Tibial artery (tissue), 4 donors: ENCODE data around the gene RERE.

Experiments used
- DNase-seq, 2 donors: peaks; one replicate each; pipeline ENCODE4 v3.0.0-alpha.2; 2019
- H3K27ac ChIP-seq, 2 donors: fragments of 200-600 bp; sonication (generic) in 1 of 2; 1 replicate in 1 of 2; 2 replicates in 1 of 2; pipeline ENCODE4 v1.5.1; 2018 to 2019; ENCODE audit warnings: mild to moderate bottlenecking in 1 of 2
- H3K27me3 ChIP-seq, 2 donors: fragments of 200-600 bp; sonication (generic) in 1 of 2; one replicate each; pipeline versions ENCODE4 v1.5.1 to v1.6.0; 2016 to 2019
- H3K36me3 ChIP-seq, 3 donors: fragments of 200-600 bp; sonication (generic) in 2 of 3; one replicate each; pipeline ENCODE4 v1.5.1; 2016 to 2019; ENCODE audit warnings: mild to moderate bottlenecking in 2 of 3
- H3K4me1 ChIP-seq, 4 donors: fragments of 200-600 bp; sonication (generic) in 2 of 4; 1 replicate in 3 of 4; 2 replicates in 1 of 4; pipeline ENCODE4 v1.5.1; 2016 to 2019
- H3K4me3 ChIP-seq, 2 donors: fragments of 200-600 bp; sonication (generic) in 1 of 2; 1 replicate in 1 of 2; 2 replicates in 1 of 2; pipeline ENCODE4 v1.5.1; 2018 to 2019; ENCODE audit warnings: mild to moderate bottlenecking in 2 of 2
- H3K9me3 ChIP-seq, 3 donors: fragments of 200-600 bp; sonication (generic) in 1 of 3; one replicate each; pipeline ENCODE4 v1.5.1; 2016 to 2019
- CTCF ChIP-seq, 2 experiments: fragments of 200-600 bp in 1 of 2; fragments of 450-650 bp in 1 of 2; IDR thresholded peaks; one replicate each; pipeline ENCODE4 v1.5.1; 2017 to 2019; ENCODE audit warnings: antibody characterized with exemption in 2 of 2, mild to moderate bottlenecking in 1 of 2, moderate library complexity in 1 of 2
- intact Hi-C: fragments of 100-400 bp; cut with DNase I; formaldehyde crosslinking; loops from one replicate; pipeline ENCODE4 v1.15.0; 2023; ENCODE audit warnings: low total_unique reads

Gene RERE

GRCh38 chr1:8462371-8462892 lies 355.0 kb downstream of the RERE start:
- peak overlapping the region; percentile 79 to 82 for H3K27ac ChIP-seq
- intact Hi-C loops: no loop called here
- DNase-seq: no peak

GRCh38 chr1:8461351-8462110 lies 355.9 kb downstream of the RERE start:
- no peak for TF ChIP-seq CTCF (IDR thresholded peaks at IDR 0.05)
- Histone ChIP-seq H3K4me3 (no peak overlapping the region), H3K9me3 (no peaks in the 10 kb centered on the region), H3K4me1 (peaks cover 0 to 54% (median 32%) of the 10 kb centered on the region in 4 donors), H3K27ac (peak overlapping the region; percentile 79 to 82), H3K36me3 (no peaks in the 10 kb centered on the region), H3K27me3 (no peaks in the 10 kb centered on the region)
- intact Hi-C loops: no loop called here
- DNase-seq: no peak

More at GRCh38 chr1:8462371-8462892, 355.0 kb downstream of the RERE start:
- TF ChIP-seq CTCF (IDR thresholded peaks at IDR 0.05): no peak
- Histone ChIP-seq H3K27me3 (no peaks in the 10 kb centered on the region), H3K9me3 (no peaks in the 10 kb centered on the region), H3K4me3 (no peak overlapping the region), H3K36me3 (no peaks in the 10 kb centered on the region), H3K4me1 (peaks cover 0 to 45% (median 29%) of the 10 kb centered on the region in 4 donors)

GRCh38 chr1:8460784-8461183 lies 356.7 kb downstream of the RERE start:
- H3K4me3 ChIP-seq: no peak overlapping the region
- H3K36me3 ChIP-seq: no peaks in the 10 kb centered on the region
- no peak for DNase-seq
- intact Hi-C loops: no loop called here
- H3K27me3 ChIP-seq: no peaks in the 10 kb centered on the region
- no peaks in the 10 kb centered on the region for H3K9me3 ChIP-seq
- H3K4me1 ChIP-seq: peaks cover 0 to 62% (median 37%) of the 10 kb centered on the region in 4 donors
- TF ChIP-seq CTCF (IDR thresholded peaks at IDR 0.05): no peak
- H3K27ac ChIP-seq: no peak overlapping the region

- H3K4me1 ChIP-seq: peaks cover 0 to 68% (median 38%) of the 10 kb centered on the region in 4 donors
- H3K27ac ChIP-seq: no peak overlapping the region
- DNase-seq: no peak
- no peaks in the 10 kb centered on the region for H3K27me3 ChIP-seq
- no peaks in the 10 kb centered on the region for H3K36me3 ChIP-seq
- intact Hi-C loops: no loop called here
- no peak for TF ChIP-seq CTCF (IDR thresholded peaks at IDR 0.05)
- H3K9me3 ChIP-seq: no peaks in the 10 kb centered on the region
- no peak overlapping the region for H3K4me3 ChIP-seq
Measured at GRCh38 chr1:8460132-8460544, 357.3 kb downstream of the RERE start.

GRCh38 chr1:8458607-8459006 lies 358.8 kb downstream of the RERE start:
- no peak overlapping the region for H3K27ac ChIP-seq
- no peaks in the 10 kb centered on the region for H3K27me3 ChIP-seq
- no peaks in the 10 kb centered on the region for H3K36me3 ChIP-seq
- no peak for DNase-seq
- intact Hi-C loops: no loop called here
- no peak for TF ChIP-seq CTCF (IDR thresholded peaks at IDR 0.05)
- no peaks in the 10 kb centered on the region for H3K9me3 ChIP-seq
- H3K4me1 ChIP-seq: peaks cover 0 to 58% (median 31%) of the 10 kb centered on the region in 4 donors
- no peak overlapping the region for H3K4me3 ChIP-seq
